ENCODE data around the gene SNX25.

DNA sequence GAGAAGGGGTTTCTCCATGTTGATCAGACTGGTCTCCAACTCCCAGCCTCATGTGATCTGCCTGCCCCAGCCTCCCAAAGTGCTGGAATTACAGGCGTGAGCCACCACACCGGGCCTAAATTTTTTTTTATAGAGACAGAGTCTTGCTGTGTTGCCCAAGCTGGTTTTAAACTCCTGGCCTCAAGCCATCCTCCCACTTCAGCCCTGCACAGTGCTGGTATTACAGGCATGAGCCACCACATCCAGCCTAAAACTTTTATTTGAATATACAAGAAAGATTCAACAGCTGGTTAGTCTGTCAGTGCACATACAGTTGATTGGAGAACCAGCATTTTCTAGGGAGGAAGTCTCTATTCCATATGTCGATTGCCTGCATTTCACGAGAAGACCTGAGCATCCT lies 95.1 kb downstream of the SNX25 start:
- TF ChIP-seq, protein P1, sequence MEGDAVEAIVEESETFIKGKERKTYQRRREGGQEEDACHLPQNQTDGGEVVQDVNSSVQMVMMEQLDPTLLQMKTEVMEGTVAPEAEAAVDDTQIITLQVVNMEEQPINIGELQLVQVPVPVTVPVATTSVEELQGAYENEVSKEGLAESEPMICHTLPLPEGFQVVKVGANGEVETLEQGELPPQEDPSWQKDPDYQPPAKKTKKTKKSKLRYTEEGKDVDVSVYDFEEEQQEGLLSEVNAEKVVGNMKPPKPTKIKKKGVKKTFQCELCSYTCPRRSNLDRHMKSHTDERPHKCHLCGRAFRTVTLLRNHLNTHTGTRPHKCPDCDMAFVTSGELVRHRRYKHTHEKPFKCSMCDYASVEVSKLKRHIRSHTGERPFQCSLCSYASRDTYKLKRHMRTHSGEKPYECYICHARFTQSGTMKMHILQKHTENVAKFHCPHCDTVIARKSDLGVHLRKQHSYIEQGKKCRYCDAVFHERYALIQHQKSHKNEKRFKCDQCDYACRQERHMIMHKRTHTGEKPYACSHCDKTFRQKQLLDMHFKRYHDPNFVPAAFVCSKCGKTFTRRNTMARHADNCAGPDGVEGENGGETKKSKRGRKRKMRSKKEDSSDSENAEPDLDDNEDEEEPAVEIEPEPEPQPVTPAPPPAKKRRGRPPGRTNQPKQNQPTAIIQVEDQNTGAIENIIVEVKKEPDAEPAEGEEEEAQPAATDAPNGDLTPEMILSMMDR (IDR thresholded peaks at IDR 0.05): no peak
- TF ChIP-seq POLR2A (IDR thresholded peaks at IDR 0.05): no peak
- no peak for TF ChIP-seq EP300 (IDR thresholded peaks at IDR 0.05)
- TF ChIP-seq POLR2AphosphoS5 (IDR thresholded peaks at IDR 0.05): no peak
